HepG2 (cell line): ENCODE data around the gene TBCD.

ENCODE experiments used
- FOXA3 ChIP-seq: IDR thresholded peaks from 2 replicates; pipeline ENCODE4 v1.6.1; 2016; ENCODE audit warnings: missing genetic modification reagents, missing compliant biosample characterization
- NFE2L2 ChIP-seq: fragments of 150-350 bp; IDR thresholded peaks from 2 replicates; pipeline ENCODE4 v1.6.1; 2014; ENCODE audit warnings: low read length

DNA sequence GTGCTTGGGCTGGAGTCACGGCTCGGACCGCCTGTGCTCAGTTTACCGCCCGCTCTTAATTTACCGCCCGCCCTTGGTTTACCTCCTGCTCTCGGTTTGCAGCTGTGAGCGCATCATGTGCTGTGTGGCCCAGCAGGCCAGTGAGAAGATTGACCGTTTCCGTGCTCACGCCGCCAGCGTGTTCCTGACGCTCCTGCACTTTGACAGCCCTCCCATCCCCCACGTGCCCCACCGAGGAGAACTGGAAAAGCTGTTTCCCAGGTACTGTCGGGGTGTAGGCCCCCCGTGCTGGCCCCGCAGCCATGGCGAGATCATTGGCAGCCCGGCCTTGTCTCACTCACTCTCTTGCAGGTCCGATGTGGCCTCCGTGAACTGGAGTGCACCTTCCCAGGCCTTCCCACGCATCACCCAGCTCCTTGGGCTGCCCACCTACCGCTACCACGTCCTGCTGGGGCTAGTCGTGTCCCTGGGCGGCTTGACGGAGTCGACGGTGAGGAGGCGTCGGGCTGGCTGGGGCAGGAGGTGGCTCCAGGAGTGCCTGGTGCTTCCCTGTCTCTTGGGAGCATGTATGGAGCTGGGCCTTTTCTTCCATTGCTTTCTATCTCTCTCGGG is 177.3 kb downstream of the TBCD start:
- no peak for TF ChIP-seq NFE2L2
- TF ChIP-seq FOXA3 (CRISPR knock-in tag) = no peak
